ENCODE data around the gene NET1.

Gene NET1

GRCh38 chr10:5457741-5458140 is 45.4 kb downstream of the NET1 start:
- DNase-seq: no peak
- no peak for TF ChIP-seq POLR2A (IDR thresholded peaks at IDR 0.05; ENCODE audit: low read length)
- no peak for TF ChIP-seq GATA1 (IDR thresholded peaks at IDR 0.05; ENCODE audit: low read depth, low read length)

- no peak for DNase-seq
- TF ChIP-seq GATA1 (IDR thresholded peaks at IDR 0.05; ENCODE audit: low read depth, low read length): no peak
- TF ChIP-seq POLR2A (IDR thresholded peaks at IDR 0.05; ENCODE audit: low read length): peak; percentile 17
Measured at GRCh38 chr10:5458425-5458824, 46.1 kb downstream of the NET1 start.

- DNase-seq: no peak
- TF ChIP-seq POLR2A (IDR thresholded peaks at IDR 0.05; ENCODE audit: low read length) (peak; percentile 1), GATA1 (IDR thresholded peaks at IDR 0.05; ENCODE audit: low read depth, low read length) (no peak)
Measured at GRCh38 chr10:5458949-5459747, 46.8 kb downstream of the NET1 start.

- no peak for TF ChIP-seq POLR2A (IDR thresholded peaks at IDR 0.05; ENCODE audit: low read length)
- no peak for TF ChIP-seq GATA1 (IDR thresholded peaks at IDR 0.05; ENCODE audit: low read depth, low read length)
- DNase-seq: no peak
Measured at GRCh38 chr10:5460468-5461202, 48.3 kb downstream of the NET1 start.

- TF ChIP-seq POLR2A (IDR thresholded peaks at IDR 0.05; ENCODE audit: low read length): no peak
- TF ChIP-seq GATA1 (IDR thresholded peaks at IDR 0.05; ENCODE audit: low read depth, low read length): no peak
- DNase-seq: no peak
Measured at GRCh38 chr10:5461203-5461588, 48.8 kb downstream of the NET1 start.

- TF ChIP-seq POLR2A (IDR thresholded peaks at IDR 0.05; ENCODE audit: low read length): peak; percentile 44
- TF ChIP-seq GATA1 (IDR thresholded peaks at IDR 0.05; ENCODE audit: low read depth, low read length): no peak
- DNase-seq: peak; percentile 63 to 73
Measured at GRCh38 chr10:5461914-5462840, 49.8 kb downstream of the NET1 start.

- DNase-seq: no peak
- TF ChIP-seq POLR2A (IDR thresholded peaks at IDR 0.05; ENCODE audit: low read length): no peak
- TF ChIP-seq GATA1 (IDR thresholded peaks at IDR 0.05; ENCODE audit: low read depth, low read length): no peak
Measured at GRCh38 chr10:5462841-5463293, 50.5 kb downstream of the NET1 start.

- TF ChIP-seq POLR2A (IDR thresholded peaks at IDR 0.05; ENCODE audit: low read length) (no peak), GATA1 (IDR thresholded peaks at IDR 0.05; ENCODE audit: low read depth, low read length) (no peak)
- no peak for DNase-seq
Measured at GRCh38 chr10:5464546-5464945, 52.2 kb downstream of the NET1 start.

- DNase-seq: no peak
- TF ChIP-seq POLR2A (IDR thresholded peaks at IDR 0.05; ENCODE audit: low read length) (no peak), GATA1 (IDR thresholded peaks at IDR 0.05; ENCODE audit: low read depth, low read length) (no peak)
Measured at GRCh38 chr10:5465976-5466450, 53.7 kb downstream of the NET1 start.

GRCh38 chr10:5466451-5467206 is 54.3 kb downstream of the NET1 start:
- DNase-seq: no peak
- TF ChIP-seq GATA1 (IDR thresholded peaks at IDR 0.05; ENCODE audit: low read depth, low read length) (no peak), POLR2A (IDR thresholded peaks at IDR 0.05; ENCODE audit: low read length) (no peak)

GRCh38 chr10:5467207-5467535 is 54.8 kb downstream of the NET1 start:
- no peak for DNase-seq
- TF ChIP-seq POLR2A (IDR thresholded peaks at IDR 0.05; ENCODE audit: low read length) (no peak), GATA1 (IDR thresholded peaks at IDR 0.05; ENCODE audit: low read depth, low read length) (no peak)

- DNase-seq: no peak
- TF ChIP-seq GATA1 (IDR thresholded peaks at IDR 0.05; ENCODE audit: low read depth, low read length): no peak
- TF ChIP-seq POLR2A (IDR thresholded peaks at IDR 0.05; ENCODE audit: low read length): no peak
Measured at GRCh38 chr10:5467634-5468255, 55.4 kb downstream of the NET1 start.
